Vagina (tissue), 2 donors: ENCODE results near the gene UHRF1.

Source experiments
- CTCF ChIP-seq, 3 experiments: fragments of 450-650 bp in 2 of 3; fragments of 200-600 bp in 1 of 3; sonication (generic) in 1 of 3; IDR thresholded peaks; one replicate each; pipeline ENCODE4 v1.5.1; 2017 to 2019; ENCODE audit warnings: antibody characterized with exemption in 3 of 3, mild to moderate bottlenecking in 2 of 3, moderate library complexity in 2 of 3
- POLR2A ChIP-seq, 2 donors: fragments of 450-650 bp; IDR thresholded peaks; one replicate each; pipeline ENCODE4 v1.6.1; 2017; ENCODE audit warnings: antibody characterized with exemption in 2 of 2, mild to moderate bottlenecking in 2 of 2, moderate library complexity in 2 of 2
- POLR2AphosphoS5 ChIP-seq, 2 donors: sonication (generic); formaldehyde crosslinking; IDR thresholded peaks; one replicate each; pipeline ENCODE4 v1.9.0; 2017; ENCODE audit warnings: antibody characterized with exemption in 2 of 2, mild to moderate bottlenecking in 2 of 2, low read depth in 1 of 2; ENCODE audit not compliant: insufficient read depth in 1 of 2

- no peak for TF ChIP-seq CTCF (IDR thresholded peaks at IDR 0.05)
- no peak for TF ChIP-seq POLR2A (IDR thresholded peaks at IDR 0.05)
- no peak for TF ChIP-seq POLR2AphosphoS5 (IDR thresholded peaks at IDR 0.05; ENCODE audit: insufficient read depth in 1 of 2, low read depth in 1 of 2)
These were observed 70.0 kb downstream of the UHRF1 start for GRCh38 chr19:4979211-4979807.
